ENCODE results near the gene LMX1B. TPM values are rescaled to one million over a fixed set of nuclear protein-coding genes. Genes with fewer than 3 reads are reported as not detected.

LMX1B gene
- total and polyA plus RNA-seq, 11 donors, result 0.15 to 1.1 (median 0.39) TPM

DNA sequence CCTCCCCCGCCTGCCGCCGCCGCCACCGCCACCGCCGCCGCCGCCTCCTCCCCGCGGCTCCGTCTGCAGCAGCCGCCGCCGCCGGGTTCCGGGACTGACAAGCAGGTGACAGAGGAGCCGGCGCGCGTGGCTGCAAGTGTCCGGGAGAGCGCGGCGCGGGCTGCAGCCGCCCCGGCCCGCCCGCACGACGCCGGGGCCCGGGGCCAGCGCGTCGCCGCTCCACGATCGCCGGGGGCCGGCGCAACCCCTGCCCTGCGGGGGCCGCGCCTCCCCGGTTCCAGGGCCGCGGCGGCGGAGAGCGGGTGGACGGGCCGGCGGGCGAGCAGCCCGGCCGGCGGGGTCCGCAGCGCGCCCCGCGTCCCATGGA, 343 bp downstream of the LMX1B start:
- ATAC-seq, result no peak
- DNase-seq, result peak in 1 of 5 donors; percentile 29
- peaks cover 0 to 60% (median 21%) of the 10 kb centered on the region in 12 donors for H3K4me1 ChIP-seq
- intact Hi-C loops (cut with DNase I), result loop anchor here in 9 of 10 donors (5.0 to 10.0 kb wide), 5 partner anchors 73 to 171 kb away; no protein-coding TSS in a partner anchor
- TF ChIP-seq POLR2A (IDR thresholded peaks at IDR 0.05), result no peak
- TF ChIP-seq, protein P1, sequence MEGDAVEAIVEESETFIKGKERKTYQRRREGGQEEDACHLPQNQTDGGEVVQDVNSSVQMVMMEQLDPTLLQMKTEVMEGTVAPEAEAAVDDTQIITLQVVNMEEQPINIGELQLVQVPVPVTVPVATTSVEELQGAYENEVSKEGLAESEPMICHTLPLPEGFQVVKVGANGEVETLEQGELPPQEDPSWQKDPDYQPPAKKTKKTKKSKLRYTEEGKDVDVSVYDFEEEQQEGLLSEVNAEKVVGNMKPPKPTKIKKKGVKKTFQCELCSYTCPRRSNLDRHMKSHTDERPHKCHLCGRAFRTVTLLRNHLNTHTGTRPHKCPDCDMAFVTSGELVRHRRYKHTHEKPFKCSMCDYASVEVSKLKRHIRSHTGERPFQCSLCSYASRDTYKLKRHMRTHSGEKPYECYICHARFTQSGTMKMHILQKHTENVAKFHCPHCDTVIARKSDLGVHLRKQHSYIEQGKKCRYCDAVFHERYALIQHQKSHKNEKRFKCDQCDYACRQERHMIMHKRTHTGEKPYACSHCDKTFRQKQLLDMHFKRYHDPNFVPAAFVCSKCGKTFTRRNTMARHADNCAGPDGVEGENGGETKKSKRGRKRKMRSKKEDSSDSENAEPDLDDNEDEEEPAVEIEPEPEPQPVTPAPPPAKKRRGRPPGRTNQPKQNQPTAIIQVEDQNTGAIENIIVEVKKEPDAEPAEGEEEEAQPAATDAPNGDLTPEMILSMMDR (IDR thresholded peaks at IDR 0.05), result no peak
- no peaks in the 10 kb centered on the region for H3K36me3 ChIP-seq
- no peaks in the 10 kb centered on the region for H3K9me3 ChIP-seq
- H3K27me3 ChIP-seq, result peaks cover 42 to 94% (median 81%) of the 10 kb centered on the region in 9 donors
- no peak overlapping the region for H3K27ac ChIP-seq
- H3K4me3 ChIP-seq, result peak overlapping the region in 10 of 12 donors; percentile 24 to 60 (median 42)
- 0 to 1% (median 1%) methylated on average over 3 to 64 of the region's 64 CpGs; no CpG with 5 or more reads in 1 of the 4 donors for WGBS, 4 donors

DNA sequence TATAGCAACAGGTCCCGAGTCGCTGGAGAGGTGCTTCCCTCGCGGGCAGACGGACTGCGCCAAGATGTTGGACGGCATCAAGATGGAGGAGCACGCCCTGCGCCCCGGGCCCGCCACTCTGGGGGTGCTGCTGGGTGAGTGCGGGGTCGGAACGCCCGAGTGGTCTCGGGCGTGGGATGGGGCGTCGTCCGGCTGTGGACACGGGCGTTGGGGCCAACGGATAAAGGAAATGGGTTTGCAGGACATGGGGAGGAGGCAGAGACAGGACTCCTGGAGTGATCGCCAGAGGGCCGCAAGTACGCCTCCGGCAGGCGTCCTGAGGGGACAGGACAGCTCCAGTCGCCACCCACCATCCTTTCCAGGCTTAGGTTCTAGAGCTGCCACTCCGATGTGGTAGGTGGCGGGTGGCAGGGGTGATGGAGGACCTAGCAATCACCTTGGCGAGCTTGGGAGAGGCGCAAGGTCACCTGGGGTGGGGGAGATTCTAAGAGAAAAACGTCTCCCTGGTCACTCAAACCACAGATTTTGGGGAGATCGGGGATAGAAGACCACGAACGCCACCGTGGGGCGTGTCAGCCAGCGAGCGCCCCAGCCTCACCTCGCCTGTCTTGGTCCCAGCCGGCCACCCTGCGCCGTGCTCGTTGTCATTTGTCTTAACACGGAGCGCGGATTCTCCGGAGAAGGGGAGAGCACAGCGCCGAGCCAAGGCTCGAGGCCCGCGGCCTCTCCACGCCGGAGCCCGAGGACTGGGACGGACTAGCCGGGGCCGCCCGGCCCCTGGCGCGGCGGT, 922 bp downstream of the LMX1B start:
- no peak for ATAC-seq

DNA sequence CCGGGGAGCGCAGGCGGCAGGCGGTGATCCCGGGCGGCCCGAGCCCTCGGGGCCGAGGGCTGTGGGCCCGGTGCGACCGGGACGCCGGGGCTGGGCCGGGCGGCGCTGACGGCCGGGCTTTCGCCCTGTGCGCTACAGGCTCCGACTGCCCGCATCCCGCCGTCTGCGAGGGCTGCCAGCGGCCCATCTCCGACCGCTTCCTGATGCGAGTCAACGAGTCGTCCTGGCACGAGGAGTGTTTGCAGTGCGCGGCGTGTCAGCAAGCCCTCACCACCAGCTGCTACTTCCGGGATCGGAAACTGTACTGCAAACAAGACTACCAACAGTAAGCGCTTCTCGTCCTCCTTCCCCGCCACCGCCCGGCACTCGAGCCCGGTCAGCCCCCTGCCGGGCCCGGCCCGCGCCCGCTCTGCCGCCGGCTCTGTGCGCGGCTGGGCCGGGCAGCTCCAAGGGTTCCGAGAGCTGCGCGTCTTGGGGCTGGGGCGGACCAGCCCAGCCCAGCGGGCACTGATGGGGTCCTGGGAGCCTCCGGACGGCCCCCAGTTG, 1.6 kb downstream of the LMX1B start:
- WGBS, 4 donors, result 2 to 6% (median 3%) methylated on average over 23 to 62 of the region's 62 CpGs
- Histone ChIP-seq H3K27ac (peak overlapping the region in 3 of 12 donors; percentile 9 to 30 (median 26)), H3K4me1 (peaks cover 0 to 56% (median 21%) of the 10 kb centered on the region in 12 donors), H3K27me3 (peaks cover 45 to 94% (median 83%) of the 10 kb centered on the region in 9 donors), H3K4me3 (peak overlapping the region in 11 of 12 donors; percentile 5 to 60 (median 41)), H3K36me3 (no peaks in the 10 kb centered on the region), H3K9me3 (no peaks in the 10 kb centered on the region)
- TF ChIP-seq POLR2A (IDR thresholded peaks at IDR 0.05), result no peak
- intact Hi-C loops (cut with DNase I), result loop anchor here in 4 of 10 donors (5.0 to 10.0 kb wide), 4 partner anchors 52 to 169 kb away; no protein-coding TSS in a partner anchor
- peak in 2 of 4 donors; percentile 14 to 44 for ATAC-seq
- DNase-seq, result peak in 3 of 5 donors; percentile 43 to 54 (median 50)

More for the DNA sequence above, 922 bp downstream of the LMX1B start:
- H3K27ac ChIP-seq, result peak overlapping the region in 1 of 12 donors; percentile 22
- no peak for TF ChIP-seq POLR2A (IDR thresholded peaks at IDR 0.05)
- TF ChIP-seq, protein P1 (IDR thresholded peaks at IDR 0.05), result no peak
- WGBS, 4 donors, result 2 to 3% (median 3%) methylated on average over 29 to 65 of the region's 65 CpGs
- peaks cover 0 to 60% (median 21%) of the 10 kb centered on the region in 12 donors for H3K4me1 ChIP-seq
- H3K36me3 ChIP-seq, result no peaks in the 10 kb centered on the region
- DNase-seq, result peak in 2 of 5 donors; percentile 19 to 63
- peaks cover 44 to 94% (median 83%) of the 10 kb centered on the region in 9 donors for H3K27me3 ChIP-seq
- peak overlapping the region in 11 of 12 donors; percentile 7 to 60 (median 41) for H3K4me3 ChIP-seq
- intact Hi-C loops (cut with DNase I), result loop anchor here in 9 of 10 donors (5.0 to 10.0 kb wide), 7 partner anchors 53 to 170 kb away; no protein-coding TSS in a partner anchor
- H3K9me3 ChIP-seq, result no peaks in the 10 kb centered on the region

DNA sequence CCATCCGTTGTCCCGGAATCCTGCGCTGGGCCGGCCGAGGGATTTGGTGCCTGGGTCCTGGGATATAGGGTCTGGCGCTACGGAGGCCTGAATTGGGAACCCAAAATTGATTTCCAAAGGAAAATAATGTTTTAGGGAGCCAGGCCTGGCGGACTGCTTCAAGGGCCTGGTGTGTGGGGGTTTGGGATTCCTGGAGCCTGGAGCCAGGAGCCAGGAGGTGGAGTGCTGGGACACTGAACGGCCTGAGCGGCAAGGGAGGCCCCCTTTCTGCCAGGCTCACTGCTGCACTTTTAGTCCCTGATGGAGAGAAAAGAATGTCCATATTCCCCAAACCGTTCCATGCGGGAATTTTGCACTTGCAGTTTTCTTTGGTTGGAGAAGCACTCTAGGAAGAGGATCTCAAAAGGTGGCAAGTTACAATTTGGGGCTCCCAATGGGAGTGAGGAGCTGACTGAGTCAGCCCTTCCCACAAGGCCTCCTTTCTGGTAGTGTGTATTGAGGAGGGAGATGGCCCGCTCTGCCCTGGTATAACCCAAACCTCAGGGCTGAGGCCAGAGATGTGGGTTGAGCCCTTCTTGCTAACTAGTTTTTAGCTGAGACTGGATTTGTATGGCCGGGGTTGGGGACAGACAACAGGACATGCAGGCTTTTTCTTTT, 2.2 kb downstream of the LMX1B start:
- peak in 1 of 5 donors; percentile 15 for DNase-seq
- no peak for ATAC-seq
- H3K9me3 ChIP-seq, result no peaks in the 10 kb centered on the region
- TF ChIP-seq POLR2A (IDR thresholded peaks at IDR 0.05), result no peak
- TF ChIP-seq, protein P1 (IDR thresholded peaks at IDR 0.05), result no peak
- no peaks in the 10 kb centered on the region for H3K36me3 ChIP-seq
- H3K4me1 ChIP-seq, result peaks cover 0 to 50% (median 19%) of the 10 kb centered on the region in 12 donors
- 34 to 54% (median 48%) methylated on average over 11 to 14 of the region's 14 CpGs for WGBS, 4 donors
- peak overlapping the region in 3 of 12 donors; percentile 9 to 30 (median 26) for H3K27ac ChIP-seq
- H3K4me3 ChIP-seq, result peak overlapping the region in 10 of 12 donors; percentile 5 to 60 (median 42)
- H3K27me3 ChIP-seq, result peaks cover 45 to 96% (median 84%) of the 10 kb centered on the region in 9 donors
- intact Hi-C loops (cut with DNase I), result loop anchor here in 4 of 10 donors (5.0 to 10.0 kb wide), 4 partner anchors 51 to 169 kb away; no protein-coding TSS in a partner anchor
